HepG2 (cell line): ENCODE measurements around the gene ZBTB7A. TPM values are rescaled to one million over a fixed set of nuclear protein-coding genes. Genes with fewer than 3 reads are reported as not detected.

Experiments used
- ARID3A ChIP-seq: IDR thresholded peaks from 2 replicates; pipeline ENCODE4 v1.6.1; 2012; ENCODE audit warnings: low read depth, low read length, improper control_type of control experiment
- CEBPB ChIP-seq: IDR thresholded peaks from 2 replicates; pipeline ENCODE4 v1.6.1; 2011; ENCODE audit warnings: low read depth, low read length, improper control_type of control experiment, borderline replicate concordance
- CHD2 ChIP-seq: IDR thresholded peaks from 2 replicates; pipeline ENCODE4 v1.6.1; 2011; ENCODE audit warnings: low read depth, low read length, improper control_type of control experiment
- ELK4 ChIP-seq: sonication (generic); formaldehyde crosslinking; IDR thresholded peaks from 2 replicates; pipeline ENCODE4 v1.9.0; 2021; ENCODE audit warnings: missing genetic modification reagents, borderline replicate concordance
- ESRRA ChIP-seq: sonication (generic); formaldehyde crosslinking; IDR thresholded peaks from 2 replicates; pipeline ENCODE4 v1.5.1; 2020; ENCODE audit warnings: mild to moderate bottlenecking, low read depth, missing genetic modification reagents
- FOSL2 ChIP-seq: sonication (generic); formaldehyde crosslinking; IDR thresholded peaks from 2 replicates; pipeline ENCODE4 v1.4.0; 2020; ENCODE audit warnings: missing genetic modification reagents
- FOXC1 ChIP-seq: sonication (generic); formaldehyde crosslinking; IDR thresholded peaks from 2 replicates; pipeline ENCODE4 v1.8.0; 2022; ENCODE audit warnings: mild to moderate bottlenecking, missing genetic modification reagents, borderline replicate concordance
- HNF4G ChIP-seq, 2 experiments: sonication (generic) in 1 of 2; formaldehyde crosslinking in 1 of 2; IDR thresholded peaks; 2 replicates each; pipeline versions ENCODE4 v1.4.0 to v1.6.1; 2011 to 2020; ENCODE audit warnings: borderline replicate concordance in 2 of 2, low read depth in 2 of 2, mild to moderate bottlenecking in 2 of 2, low read length in 1 of 2, missing genetic modification reagents in 1 of 2, moderate library complexity in 1 of 2
- LCORL ChIP-seq, 2 experiments: fragments of 450-650 bp in 1 of 2; sonication (generic) in 1 of 2; formaldehyde crosslinking in 1 of 2; IDR thresholded peaks; 2 replicates each; pipeline versions ENCODE4 v1.5.0 to v1.6.1; 2017 to 2020; ENCODE audit warnings: antibody characterized with exemption in 1 of 2, missing genetic modification reagents in 1 of 2
- SOX5 ChIP-seq: IDR thresholded peaks from 2 replicates; pipeline ENCODE4 v1.6.1; 2016; ENCODE audit warnings: borderline replicate concordance
- STAT6 ChIP-seq: sonication (generic); formaldehyde crosslinking; IDR thresholded peaks from 2 replicates; pipeline ENCODE4 v1.4.0; 2020; ENCODE audit warnings: missing genetic modification reagents, mild to moderate bottlenecking, borderline replicate concordance
- ZBTB7A ChIP-seq: sonication (generic); formaldehyde crosslinking; IDR thresholded peaks from 2 replicates; pipeline ENCODE4 v1.8.0; 2022; ENCODE audit warnings: mild to moderate bottlenecking, missing genetic modification reagents
- ZIK1 ChIP-seq: sonication (generic); formaldehyde crosslinking; IDR thresholded peaks from 2 replicates; pipeline ENCODE4 v1.5.0; 2020; ENCODE audit warnings: mild to moderate bottlenecking, low read depth, missing genetic modification reagents, borderline replicate concordance
- ZNF136 ChIP-seq: sonication (generic); formaldehyde crosslinking; IDR thresholded peaks from 2 replicates; pipeline ENCODE4 v1.8.1; 2022; ENCODE audit warnings: low read depth, mild to moderate bottlenecking, moderate library complexity, missing genetic modification reagents
- ZNF18 ChIP-seq: sonication (generic); formaldehyde crosslinking; IDR thresholded peaks from 2 replicates; pipeline ENCODE4 v1.8.0; 2022; ENCODE audit warnings: mild to moderate bottlenecking, missing genetic modification reagents; ENCODE audit not compliant: insufficient replicate concordance
- ZNF253 ChIP-seq: sonication (generic); formaldehyde crosslinking; IDR thresholded peaks from 2 replicates; pipeline ENCODE4 v1.8.0; 2022; ENCODE audit warnings: mild to moderate bottlenecking, missing genetic modification reagents, borderline replicate concordance
- ZNF430 ChIP-seq: sonication (generic); formaldehyde crosslinking; IDR thresholded peaks from 2 replicates; pipeline ENCODE4 v1.9.0; 2021; ENCODE audit warnings: mild to moderate bottlenecking, missing genetic modification reagents
- ZNF605 ChIP-seq: sonication (generic); formaldehyde crosslinking; IDR thresholded peaks from 2 replicates; pipeline ENCODE4 v1.8.0; 2022; ENCODE audit warnings: mild to moderate bottlenecking, missing genetic modification reagents
- ZNF691 ChIP-seq: sonication (generic); formaldehyde crosslinking; IDR thresholded peaks from 2 replicates; pipeline ENCODE4 v1.4.0; 2020; ENCODE audit warnings: missing genetic modification reagents, low read depth, mild to moderate bottlenecking, borderline replicate concordance
- ZSCAN22 ChIP-seq: sonication (generic); formaldehyde crosslinking; IDR thresholded peaks from 2 replicates; pipeline ENCODE4 v1.4.0; 2020; ENCODE audit warnings: mild to moderate bottlenecking, missing genetic modification reagents
- polyA plus RNA-seq, 8 experiments: library from polyadenylated mRNA; depleted of rRNA in 3 of 8; stranded (reverse) in 7 of 8; unstranded in 1 of 8; fragments of >200 nt; fragmentation: Illumina TruSeq in 4 of 8; extraction: Trizol in 4 of 8; gene quantifications; 2 replicates each; pipeline versions ENCODE4 v1.2.1 to v1.2.3, GENCODE V29; 2011 to 2016; ENCODE audit warnings: low read depth in 4 of 8, missing spikeins in 1 of 8, mixed read lengths in 1 of 8; ENCODE audit not compliant: insufficient read depth in 1 of 8
- total RNA-seq, 5 experiments: library from RNA; depleted of rRNA; stranded (reverse); fragments of >200 nt; fragmentation: Illumina TruSeq; extraction: Trizol; gene quantifications; 2 replicates each; pipeline ENCODE4 v1.2.3, GENCODE V29; 2016; ENCODE audit warnings: low read depth in 1 of 5

The ZBTB7A gene
- total and polyA plus RNA-seq, 2 of the 13 experiments (the other 11 are each of a cell fraction or from before 2014, with no cell fraction given) = 3.6 to 4.0 TPM

- TF ChIP-seq ZNF691 (CRISPR knock-in tag) (no peak), ZNF253 (CRISPR knock-in tag) (no peak), ZBTB7A (CRISPR knock-in tag) (0 out of 2 replicates have a peak, but pooled peaks have one; percentile 54), ZNF605 (CRISPR knock-in tag) (no peak), ZSCAN22 (CRISPR knock-in tag) (no peak), ZNF136 (CRISPR knock-in tag) (no peak), LCORL (IDR thresholded peaks at IDR 0.05) (no peak), LCORL (CRISPR knock-in tag; IDR thresholded peaks at IDR 0.05) (no peak), ZNF430 (CRISPR knock-in tag) (peak; percentile 33; the same call in 1 of the 2 replicates), SOX5 (no peak), FOSL2 (CRISPR knock-in tag) (peak; percentile 5; the same call in 1 of the 2 replicates), ESRRA (no peak), STAT6 (CRISPR knock-in tag) (no peak), FOXC1 (CRISPR knock-in tag) (no peak), ZIK1 (no peak), CHD2 (no peak), ELK4 (CRISPR knock-in tag) (no peak), HNF4G (IDR thresholded peaks at IDR 0.05; ENCODE audit: borderline replicate concordance, low read depth, low read length) (no peak), HNF4G (CRISPR knock-in tag; IDR thresholded peaks at IDR 0.05; ENCODE audit: borderline replicate concordance, low read depth) (0 out of 2 replicates have a peak, but pooled peaks have one; percentile 19), CEBPB (no peak), ARID3A (no peak), ZNF18 (CRISPR knock-in tag) (peak; percentile 53)
These were observed 2.0 kb downstream of the ZBTB7A start (continued) for GRCh38 chr19:4064496-4065260.
